BJ (cell line): ENCODE measurements around the gene NSD1. TPM values are rescaled to one million over a fixed set of nuclear protein-coding genes. Genes with fewer than 3 reads are reported as not detected.

Experiments used
- CTCF ChIA-PET: fragments of 350-600 bp; formaldehyde crosslinking; extraction: SDS; loops from one replicate; lab custom pipeline; 2021; ENCODE audit warnings: antibody characterized with exemption, inconsistent platforms; lab: Yijun Ruan, JAX
- POLR2A ChIA-PET: fragments of 300-600 bp; sonication (Branson Sonifier 250); formaldehyde crosslinking; extraction: SDS; loops from one replicate; lab custom pipeline; 2021; ENCODE audit warnings: antibody characterized with exemption; lab: Charles Lee
- DNase-seq: peaks from one replicate; pipeline ENCODE4 v3.0.0-alpha.2; 2011; ENCODE audit warnings: low read depth
- H3K27me3 ChIP-seq: 2 replicates; pipeline ENCODE4 v1.6.0; 2011; ENCODE audit warnings: low read length; ENCODE audit not compliant: control insufficient read depth, insufficient read depth
- H3K36me3 ChIP-seq: 2 replicates; pipeline ENCODE4 v1.5.1; 2011; ENCODE audit warnings: low read length; ENCODE audit not compliant: control insufficient read depth, insufficient read depth
- H3K4me3 ChIP-seq: 2 replicates; pipeline ENCODE4 v1.5.1; 2011; ENCODE audit warnings: low read depth, mild to moderate bottlenecking, control low read depth, low read length
- CTCF ChIP-seq: IDR thresholded peaks from 2 replicates; pipeline ENCODE4 v1.5.1; 2011; ENCODE audit warnings: low read depth, mild to moderate bottlenecking, control low read depth, inconsistent platforms, low read length, moderate library complexity; ENCODE audit not compliant: insufficient read depth
- polyA plus RNA-seq: library from polyadenylated mRNA; depleted of rRNA; stranded (reverse); fragments of >200 nt; gene quantifications from 2 replicates; pipeline ENCODE4 v1.2.3, GENCODE V29; 2011

Gene NSD1
- polyA plus RNA-seq, 1 experiment = 15.8 TPM

DNA sequence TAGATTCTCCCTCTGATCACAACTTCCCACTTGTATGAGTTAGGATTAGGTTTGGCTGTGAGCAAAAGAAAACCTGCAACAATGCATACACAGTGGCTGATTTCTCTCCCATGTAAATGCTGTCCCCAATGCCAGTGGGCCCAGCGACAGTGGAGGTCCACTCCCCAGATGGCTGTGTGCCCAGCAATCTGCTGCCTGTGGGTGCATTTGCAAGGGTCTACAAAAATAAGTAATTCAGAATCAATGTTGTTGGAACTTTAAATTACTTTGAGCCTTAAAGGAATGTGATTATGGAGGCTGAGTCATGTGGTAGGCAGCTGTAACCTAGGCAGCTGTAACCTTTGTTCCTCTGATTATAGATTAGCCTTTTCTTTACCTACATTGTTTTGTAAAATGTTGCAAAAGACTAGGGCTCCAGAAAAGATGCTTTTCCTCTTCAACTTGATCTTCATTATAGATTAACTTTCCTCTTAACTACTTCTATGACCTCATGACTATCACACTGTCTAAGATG lies 192.4 kb downstream of the NSD1 start:
- POLR2A ChIA-PET = no interaction called here
- peaks cover 2% of the 10 kb centered on the region for H3K36me3 ChIP-seq
- CTCF ChIA-PET = interaction anchor here (0.6 to 4.3 kb wide), 2 partner anchors 108 to 129 kb away, joined by 4 to 11 read pairs; no protein-coding TSS in a partner anchor
- no peak overlapping the region for H3K4me3 ChIP-seq
- DNase-seq = no peak
- no peak for TF ChIP-seq CTCF
- no peaks in the 10 kb centered on the region for H3K27me3 ChIP-seq

DNA sequence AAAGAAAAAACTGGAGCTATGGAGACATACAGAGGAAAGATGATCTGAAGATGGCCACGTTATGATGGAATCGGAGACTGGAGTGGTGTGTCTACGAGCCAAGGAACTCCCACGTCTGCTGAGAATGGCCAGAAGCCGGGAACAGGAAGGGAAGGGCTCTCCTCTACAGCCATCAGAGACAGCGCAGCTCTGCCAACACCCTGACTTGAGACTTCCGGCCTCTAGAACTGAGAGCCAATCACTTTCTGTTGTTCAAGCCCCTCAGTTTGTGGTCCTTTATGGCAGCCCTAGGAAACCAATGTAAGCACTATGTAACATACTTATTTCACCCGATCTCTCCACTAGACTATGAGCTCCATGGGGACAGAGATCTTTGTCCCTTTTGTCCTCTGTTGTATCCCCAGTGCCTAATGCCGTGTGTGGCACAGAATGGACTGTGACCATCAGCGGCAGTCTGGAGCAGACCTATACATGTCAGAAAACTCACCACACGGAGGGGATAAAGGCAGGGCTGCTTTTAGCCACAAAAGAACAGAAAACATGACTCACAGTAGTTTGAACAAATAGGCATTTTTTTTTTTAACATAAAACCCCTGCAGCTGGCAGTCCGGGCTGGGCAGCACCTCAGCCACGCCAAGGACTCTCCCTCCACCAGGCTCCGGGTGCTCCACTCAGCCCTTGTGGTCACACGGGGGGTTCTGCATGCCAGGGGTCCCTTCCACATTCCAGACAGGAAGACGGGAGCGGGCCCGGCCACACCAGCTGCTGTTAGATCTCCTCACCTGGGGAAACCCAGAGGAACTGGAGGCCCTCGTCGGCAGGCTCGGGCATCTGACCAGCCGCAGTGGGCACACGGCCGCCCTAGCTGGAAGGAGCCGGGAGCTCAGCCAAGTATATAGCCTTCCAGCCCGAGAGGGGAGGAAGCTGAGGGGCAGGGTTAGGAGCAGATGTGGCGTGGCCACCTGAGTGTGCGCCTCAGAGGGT lies 194.3 kb downstream of the NSD1 start:
- no peak for TF ChIP-seq CTCF
- DNase-seq = no peak
- ChIA-PET CTCF (interaction anchor here (1.3 to 4.3 kb wide), 5 partner anchors 11 to 214 kb away, joined by 4 to 22 read pairs (median 9); no protein-coding TSS in a partner anchor), POLR2A (no interaction called here)
- Histone ChIP-seq H3K27me3 (no peaks in the 10 kb centered on the region), H3K4me3 (no peak overlapping the region), H3K36me3 (peaks cover 10% of the 10 kb centered on the region)

DNA sequence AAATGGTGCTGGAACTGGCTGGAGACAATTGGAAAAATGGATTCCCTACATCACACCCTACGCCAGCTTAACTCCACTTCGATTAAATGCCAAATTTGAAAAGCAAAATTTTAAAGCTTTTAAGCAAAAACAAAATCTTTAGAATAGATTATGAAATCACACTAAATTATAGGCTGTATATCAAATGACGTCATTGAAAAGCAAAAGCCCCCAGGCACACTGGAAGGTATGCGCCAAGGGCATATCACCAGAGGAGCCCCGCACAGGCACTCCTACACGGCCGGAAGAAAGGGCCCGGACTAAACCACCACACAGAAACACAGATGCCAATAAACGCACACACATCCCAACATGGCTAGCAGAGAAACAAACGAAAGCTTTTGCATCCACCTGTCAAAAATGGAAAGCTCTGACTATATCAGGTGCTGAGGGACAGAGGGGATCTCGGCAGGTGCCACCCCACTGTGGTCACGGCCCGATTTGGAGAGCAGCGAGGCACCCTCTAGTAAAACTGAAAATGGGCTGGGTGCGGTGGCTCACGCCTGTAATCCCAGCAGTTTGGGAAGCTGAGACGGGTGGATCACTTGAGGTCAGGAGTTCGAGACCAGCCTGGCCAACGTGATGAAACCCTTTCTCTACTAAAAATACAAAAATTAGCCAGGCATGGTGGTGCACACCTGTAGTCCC lies 195.1 kb downstream of the NSD1 start:
- Histone ChIP-seq H3K27me3 (no peaks in the 10 kb centered on the region), H3K36me3 (peaks cover 15% of the 10 kb centered on the region), H3K4me3 (no peak overlapping the region)
- CTCF ChIA-PET = interaction anchor here (1.3 to 4.3 kb wide), 5 partner anchors 11 to 215 kb away, joined by 4 to 22 read pairs (median 9); no protein-coding TSS in a partner anchor
- POLR2A ChIA-PET = no interaction called here
- no peak for TF ChIP-seq CTCF
- no peak for DNase-seq

GRCh38 chr5:177329883-177330282 lies 196.3 kb downstream of the NSD1 start:
- Histone ChIP-seq H3K4me3 (no peak overlapping the region), H3K27me3 (no peaks in the 10 kb centered on the region), H3K36me3 (peaks cover 24% of the 10 kb centered on the region)
- CTCF ChIA-PET = interaction anchor here (1.2 to 8.3 kb wide), 3 partner anchors 12 to 72 kb away, joined by 3 to 36 read pairs (median 3); no protein-coding TSS in a partner anchor
- no peak for DNase-seq
- TF ChIP-seq CTCF = no peak
- POLR2A ChIA-PET = no interaction called here
